Osteoblast (primary cell): Measurements from ENCODE around the gene ENDOG. TPM values are rescaled to one million over a fixed set of nuclear protein-coding genes. Genes with fewer than 3 reads are reported as not detected.
A peak's percentile ranks its signal among the peaks of the same experiment; 100 is the strongest.
"Not testable (repeated sequence)": the region's sequence is repeated elsewhere in the genome, so short reads cannot be mapped to it uniquely, and the experiment has no call there.

Source experiments
- DNase-seq: peaks from one replicate; pipeline ENCODE4 v3.0.0; 2011; ENCODE audit warnings: low spot score, mixed read lengths; ENCODE audit not compliant: insufficient read length; ENCODE audit errors: missing footprints
- H2AFZ ChIP-seq: 2 replicates; pipeline ENCODE4 v1.6.0; 2011; ENCODE audit warnings: mild to moderate bottlenecking, low read length
- H3K27ac ChIP-seq: 2 replicates; pipeline ENCODE4 v1.5.1; 2011; ENCODE audit warnings: mild to moderate bottlenecking, low read depth, low read length, moderate library complexity
- H3K27me3 ChIP-seq: 2 replicates; pipeline ENCODE4 v1.6.0; 2012; ENCODE audit warnings: mild to moderate bottlenecking, control low read depth, inconsistent platforms, low read length, moderate library complexity; ENCODE audit not compliant: insufficient read depth
- H3K36me3 ChIP-seq: 2 replicates; pipeline ENCODE4 v1.5.1; 2011; ENCODE audit warnings: mild to moderate bottlenecking, low read length, control low read depth, moderate library complexity; ENCODE audit not compliant: insufficient read depth
- H3K4me1 ChIP-seq: 2 replicates; pipeline ENCODE4 v1.5.1; 2011; ENCODE audit warnings: mild to moderate bottlenecking, low read length, control low read depth, moderate library complexity; ENCODE audit not compliant: insufficient read depth
- H3K4me2 ChIP-seq: 2 replicates; pipeline ENCODE4 v1.6.0; 2011; ENCODE audit warnings: mild to moderate bottlenecking, low read length; ENCODE audit not compliant: insufficient read depth
- H3K4me3 ChIP-seq: fragments of 200-600 bp; sonication (generic); 3 replicates; pipeline ENCODE4 v1.5.1; 2012; ENCODE audit warnings: mild to moderate bottlenecking, low read length, inconsistent platforms; ENCODE audit not compliant: insufficient read depth
- H3K79me2 ChIP-seq: 2 replicates; pipeline ENCODE4 v1.6.0; 2012; ENCODE audit warnings: mild to moderate bottlenecking, low read length, control low read depth, inconsistent platforms; ENCODE audit not compliant: insufficient read depth
- H3K9me3 ChIP-seq: 2 replicates; pipeline ENCODE4 v1.5.1; 2011; ENCODE audit warnings: low read depth, low read length, control low read depth
- H4K20me1 ChIP-seq: 2 replicates; pipeline ENCODE4 v1.6.0; 2012; ENCODE audit warnings: mild to moderate bottlenecking, low read length, control low read depth; ENCODE audit not compliant: insufficient read depth
- total RNA-seq: library from RNA; depleted of rRNA; stranded (reverse); fragments of >200 nt; gene quantifications from 2 replicates; pipeline ENCODE4 v1.2.3, GENCODE V29; 2012
- TF ChIP-seq, protein P1 (sequence below): IDR thresholded peaks from 2 replicates; pipeline ENCODE4 v1.5.1; 2011; ENCODE audit warnings: mild to moderate bottlenecking, low read depth, low read length, moderate library complexity; ENCODE audit errors: extremely low read depth

Gene ENDOG
- total RNA-seq, 1 donor = 17.4 TPM

DNA sequence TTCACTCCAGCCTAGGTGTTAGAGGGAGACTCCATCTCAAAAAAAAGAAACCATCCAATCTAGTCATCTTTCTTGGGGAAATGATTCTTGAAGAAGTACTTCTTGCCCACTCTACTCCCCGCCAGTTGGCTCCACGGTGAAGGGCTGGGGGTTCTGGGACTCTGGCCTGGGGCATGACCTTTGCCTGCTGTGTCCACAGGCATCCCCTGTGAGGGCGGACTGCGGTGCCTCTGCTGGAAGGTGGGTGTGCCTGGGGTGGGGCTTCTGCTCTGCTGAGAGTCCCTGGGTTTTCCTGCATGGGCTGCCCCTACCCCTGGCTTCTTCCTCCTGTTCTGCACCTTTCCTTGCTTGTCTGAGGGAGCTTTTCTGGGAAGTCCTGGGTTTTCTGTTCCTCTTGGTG lies 27.8 kb upstream of the ENDOG start:
- peaks cover 3% of the 10 kb centered on the region for H4K20me1 ChIP-seq
- no peaks in the 10 kb centered on the region for H3K9me3 ChIP-seq
- H3K4me2 ChIP-seq = no peak overlapping the region
- no peak for DNase-seq
- no peak overlapping the region for H3K4me3 ChIP-seq
- no peak overlapping the region for H3K27ac ChIP-seq
- TF ChIP-seq, protein P1, sequence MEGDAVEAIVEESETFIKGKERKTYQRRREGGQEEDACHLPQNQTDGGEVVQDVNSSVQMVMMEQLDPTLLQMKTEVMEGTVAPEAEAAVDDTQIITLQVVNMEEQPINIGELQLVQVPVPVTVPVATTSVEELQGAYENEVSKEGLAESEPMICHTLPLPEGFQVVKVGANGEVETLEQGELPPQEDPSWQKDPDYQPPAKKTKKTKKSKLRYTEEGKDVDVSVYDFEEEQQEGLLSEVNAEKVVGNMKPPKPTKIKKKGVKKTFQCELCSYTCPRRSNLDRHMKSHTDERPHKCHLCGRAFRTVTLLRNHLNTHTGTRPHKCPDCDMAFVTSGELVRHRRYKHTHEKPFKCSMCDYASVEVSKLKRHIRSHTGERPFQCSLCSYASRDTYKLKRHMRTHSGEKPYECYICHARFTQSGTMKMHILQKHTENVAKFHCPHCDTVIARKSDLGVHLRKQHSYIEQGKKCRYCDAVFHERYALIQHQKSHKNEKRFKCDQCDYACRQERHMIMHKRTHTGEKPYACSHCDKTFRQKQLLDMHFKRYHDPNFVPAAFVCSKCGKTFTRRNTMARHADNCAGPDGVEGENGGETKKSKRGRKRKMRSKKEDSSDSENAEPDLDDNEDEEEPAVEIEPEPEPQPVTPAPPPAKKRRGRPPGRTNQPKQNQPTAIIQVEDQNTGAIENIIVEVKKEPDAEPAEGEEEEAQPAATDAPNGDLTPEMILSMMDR = no peak
- H3K27me3 ChIP-seq = no peaks in the 10 kb centered on the region
- peaks cover 43% of the 10 kb centered on the region for H3K36me3 ChIP-seq
- H2AFZ ChIP-seq = no peak overlapping the region
- H3K79me2 ChIP-seq = peaks cover 25% of the 10 kb centered on the region
- H3K4me1 ChIP-seq = peaks cover 6% of the 10 kb centered on the region

DNA sequence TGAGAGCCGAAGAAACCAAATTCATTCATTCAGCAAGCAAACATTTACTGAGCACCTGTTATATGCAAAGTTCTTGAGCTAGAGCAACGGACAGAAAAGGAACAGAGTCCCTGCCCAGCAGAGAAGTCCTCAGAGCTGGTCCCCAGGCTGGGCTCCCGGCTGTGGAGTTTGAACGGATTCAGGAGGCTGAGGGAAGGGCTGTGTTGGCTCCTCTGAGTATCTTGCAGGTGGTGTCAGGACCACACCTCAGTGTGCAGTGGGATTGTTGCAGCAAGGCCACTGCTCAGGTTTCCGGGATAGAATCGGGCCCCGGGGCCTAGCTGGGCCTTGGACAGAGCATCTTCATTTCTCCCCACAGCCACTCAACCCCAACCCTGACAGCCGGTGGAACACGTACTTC lies 26.2 kb upstream of the ENDOG start:
- no peak overlapping the region for H2AFZ ChIP-seq
- H3K4me3 ChIP-seq = no peak overlapping the region
- peaks cover 54% of the 10 kb centered on the region for H3K36me3 ChIP-seq
- H3K27ac ChIP-seq = no peak overlapping the region
- peak; percentile 75 for DNase-seq
- H3K27me3 ChIP-seq = no peaks in the 10 kb centered on the region
- H3K79me2 ChIP-seq = peaks cover 20% of the 10 kb centered on the region
- TF ChIP-seq, protein P1 = no peak
- peaks cover 6% of the 10 kb centered on the region for H3K4me1 ChIP-seq
- H4K20me1 ChIP-seq = peaks cover 3% of the 10 kb centered on the region
- H3K9me3 ChIP-seq = no peaks in the 10 kb centered on the region
- no peak overlapping the region for H3K4me2 ChIP-seq

DNA sequence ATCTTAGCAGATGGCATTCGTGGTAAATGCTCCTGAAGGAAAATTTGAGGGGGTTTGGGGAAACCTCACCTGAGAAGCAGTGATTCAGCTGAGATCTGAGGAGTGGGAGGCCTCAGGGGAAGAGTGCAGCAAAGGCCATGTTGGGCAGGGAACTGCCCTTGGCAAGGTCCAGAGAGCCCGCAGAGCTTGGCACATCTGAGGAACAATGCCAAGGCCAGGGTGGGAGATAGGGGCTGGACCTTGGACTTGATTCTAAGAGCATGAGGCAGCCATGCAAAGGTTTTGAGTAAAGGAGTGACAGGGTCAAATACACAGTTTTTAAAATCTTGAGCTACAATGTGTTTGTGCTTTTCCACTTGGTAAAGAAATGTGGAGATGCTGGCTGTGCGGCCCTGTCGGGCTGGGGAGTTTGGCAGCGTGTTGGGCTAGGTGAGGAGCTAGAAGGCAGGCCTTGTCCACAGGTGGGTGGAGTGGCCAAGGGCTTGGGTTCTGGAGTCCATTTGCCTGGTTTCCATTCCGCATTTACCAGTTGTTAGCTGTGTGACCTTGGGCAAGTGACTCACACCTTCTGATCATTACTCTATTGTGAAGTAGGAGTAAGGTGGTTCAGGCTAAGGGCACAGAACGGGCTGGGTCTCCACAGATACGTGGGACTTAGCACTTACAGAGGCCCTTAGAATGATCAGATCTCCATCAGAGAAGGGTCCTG lies 25.2 kb upstream of the ENDOG start:
- H3K27ac ChIP-seq = no peak overlapping the region
- TF ChIP-seq, protein P1 = no peak
- H3K36me3 ChIP-seq = peaks cover 58% of the 10 kb centered on the region
- no peaks in the 10 kb centered on the region for H3K27me3 ChIP-seq
- peaks cover 3% of the 10 kb centered on the region for H3K4me1 ChIP-seq
- H4K20me1 ChIP-seq = peaks cover 3% of the 10 kb centered on the region
- no peak overlapping the region for H3K4me2 ChIP-seq
- no peak overlapping the region for H3K4me3 ChIP-seq
- H2AFZ ChIP-seq = no peak overlapping the region
- no peak for DNase-seq
- no peaks in the 10 kb centered on the region for H3K9me3 ChIP-seq
- peaks cover 10% of the 10 kb centered on the region for H3K79me2 ChIP-seq

DNA sequence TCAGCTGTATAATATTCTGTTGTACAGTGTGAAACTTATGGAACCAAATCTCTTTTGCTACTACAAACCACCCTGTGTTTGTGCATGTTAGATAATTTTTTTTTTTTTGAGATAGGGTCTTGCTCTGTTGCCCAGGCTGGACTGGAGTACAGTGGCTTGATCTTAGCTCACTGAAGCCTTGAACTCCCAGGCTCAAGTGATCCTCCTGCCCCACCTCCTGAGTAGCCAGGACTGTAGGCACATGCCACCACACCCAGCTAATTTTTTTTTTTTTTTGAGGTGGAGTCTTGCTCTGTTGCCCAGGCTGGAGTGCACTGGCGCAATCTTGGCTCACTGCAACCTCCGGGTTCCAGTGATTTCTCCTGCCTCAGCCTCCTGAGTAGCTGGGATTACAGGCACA lies 23.3 kb upstream of the ENDOG start:
- H3K9me3 ChIP-seq, H4K20me1 ChIP-seq, H2AFZ ChIP-seq, H3K4me3 ChIP-seq, H3K4me2 ChIP-seq, H3K27ac ChIP-seq, H3K27me3 ChIP-seq, H3K4me1 ChIP-seq, H3K79me2 ChIP-seq, DNase-seq: not testable (repeated sequence)
- H3K36me3 ChIP-seq = peaks cover 72% of the 10 kb centered on the region
